GM23248 (cell line): Measurements from ENCODE around the gene KREMEN1. TPM values are rescaled to one million over a fixed set of nuclear protein-coding genes. Genes with fewer than 3 reads are reported as not detected.
"Not testable (repeated sequence)": the region's sequence is repeated elsewhere in the genome, so short reads cannot be mapped to it uniquely, and the experiment has no call there.

Experiments
- DNase-seq: peaks from one replicate; pipeline ENCODE4 v3.0.0-alpha.2; 2015
- H2AFZ ChIP-seq: fragments of 200-600 bp; sonication (generic); 2 replicates; pipeline ENCODE4 v1.6.1; 2016; ENCODE audit warnings: antibody characterized with exemption
- H3F3A ChIP-seq: fragments of 200-600 bp; sonication (generic); 2 replicates; pipeline ENCODE4 v1.6.1; 2016; ENCODE audit warnings: mild to moderate bottlenecking, antibody characterized with exemption, mixed run types; ENCODE audit not compliant: insufficient read depth
- H3K27ac ChIP-seq: fragments of 200-600 bp; sonication (generic); 2 replicates; pipeline ENCODE4 v1.5.1; 2016; ENCODE audit warnings: mild to moderate bottlenecking
- H3K27me3 ChIP-seq: fragments of 200-600 bp; sonication (generic); replicated peaks from 2 replicates; pipeline ENCODE4 v1.6.1; 2016; ENCODE audit warnings: mild to moderate bottlenecking; ENCODE audit not compliant: insufficient read depth
- H3K36me3 ChIP-seq: fragments of 200-600 bp; sonication (generic); 2 replicates; pipeline ENCODE4 v1.6.1; 2016; ENCODE audit warnings: low read depth, mild to moderate bottlenecking
- H3K4me1 ChIP-seq: fragments of 200-600 bp; sonication (generic); 2 replicates; pipeline ENCODE4 v1.6.1; 2016; ENCODE audit warnings: mild to moderate bottlenecking; ENCODE audit not compliant: insufficient read depth
- H3K4me2 ChIP-seq: fragments of 200-600 bp; sonication (generic); one replicate; pipeline ENCODE4 v1.6.1; 2016; ENCODE audit warnings: mild to moderate bottlenecking; ENCODE audit not compliant: unreplicated experiment
- H3K4me3 ChIP-seq: fragments of 200-600 bp; sonication (generic); 2 replicates; pipeline ENCODE4 v1.5.1; 2016; ENCODE audit warnings: mild to moderate bottlenecking
- H3K79me2 ChIP-seq: fragments of 200-600 bp; sonication (generic); 2 replicates; pipeline ENCODE4 v1.6.1; 2016; ENCODE audit warnings: mild to moderate bottlenecking; ENCODE audit not compliant: insufficient read depth
- H3K9ac ChIP-seq: fragments of 200-600 bp; sonication (generic); 2 replicates; pipeline ENCODE4 v1.6.1; 2016; ENCODE audit warnings: mild to moderate bottlenecking
- H3K9me2 ChIP-seq: fragments of 200-600 bp; sonication (generic); 2 replicates; pipeline ENCODE4 v1.6.1; 2016; ENCODE audit warnings: mixed run types, mild to moderate bottlenecking, moderate library complexity; ENCODE audit not compliant: insufficient read depth
- H3K9me3 ChIP-seq: fragments of 200-600 bp; sonication (generic); one replicate; pipeline ENCODE4 v1.6.1; 2017; ENCODE audit warnings: low read depth
- H4K20me1 ChIP-seq: fragments of 200-600 bp; sonication (generic); 2 replicates; pipeline ENCODE4 v1.6.0; 2016; ENCODE audit not compliant: insufficient read depth
- EZH2 ChIP-seq: fragments of 200-600 bp; sonication (generic); IDR thresholded peaks from 2 replicates; pipeline ENCODE4 v1.6.1; 2018; ENCODE audit warnings: antibody characterized with exemption, mild to moderate bottlenecking; ENCODE audit not compliant: insufficient read depth, poor library complexity, severe bottlenecking
- EZH2phosphoT487 ChIP-seq: fragments of 200-600 bp; sonication (generic); IDR thresholded peaks from 2 replicates; pipeline ENCODE4 v1.6.1; 2018; ENCODE audit warnings: antibody characterized with exemption, moderate library complexity, mild to moderate bottlenecking, low read depth; ENCODE audit not compliant: insufficient read depth
- WGBS, 2 experiments: methylation state at CpG; one replicate each; pipeline ENCODE4 v1.1.6; 2015 to 2017; ENCODE audit warnings: low lambda C conversion rate in 2 of 2, low coverage in 1 of 2; ENCODE audit errors: missing lambda C conversion rate in 2 of 2; 5-methylcytosine and 5-hydroxymethylcytosine counted together
- in situ Hi-C: fragments of 300-500 bp; cut with MboI; formaldehyde crosslinking; loops from 2 replicates; pipeline ENCODE4 v1.15.0; 2020
- polyA plus RNA-seq: library from polyadenylated mRNA; unstranded; fragments of >200 nt; fragmentation: Nextera tagmentation; extraction: Ambion mirVana; gene quantifications from 2 replicates; pipeline ENCODE4 v1.2.1, GENCODE V29; 2016
- total RNA-seq: library from RNA; depleted of rRNA; stranded (reverse); fragments of >200 nt; shearing (Covaris generic); gene quantifications from 2 replicates; pipeline ENCODE4 v1.2.3, GENCODE V29; 2014

Gene KREMEN1
- total and polyA plus RNA-seq, 2 experiments from 2014 or later = 4.3 to 4.4 TPM

DNA sequence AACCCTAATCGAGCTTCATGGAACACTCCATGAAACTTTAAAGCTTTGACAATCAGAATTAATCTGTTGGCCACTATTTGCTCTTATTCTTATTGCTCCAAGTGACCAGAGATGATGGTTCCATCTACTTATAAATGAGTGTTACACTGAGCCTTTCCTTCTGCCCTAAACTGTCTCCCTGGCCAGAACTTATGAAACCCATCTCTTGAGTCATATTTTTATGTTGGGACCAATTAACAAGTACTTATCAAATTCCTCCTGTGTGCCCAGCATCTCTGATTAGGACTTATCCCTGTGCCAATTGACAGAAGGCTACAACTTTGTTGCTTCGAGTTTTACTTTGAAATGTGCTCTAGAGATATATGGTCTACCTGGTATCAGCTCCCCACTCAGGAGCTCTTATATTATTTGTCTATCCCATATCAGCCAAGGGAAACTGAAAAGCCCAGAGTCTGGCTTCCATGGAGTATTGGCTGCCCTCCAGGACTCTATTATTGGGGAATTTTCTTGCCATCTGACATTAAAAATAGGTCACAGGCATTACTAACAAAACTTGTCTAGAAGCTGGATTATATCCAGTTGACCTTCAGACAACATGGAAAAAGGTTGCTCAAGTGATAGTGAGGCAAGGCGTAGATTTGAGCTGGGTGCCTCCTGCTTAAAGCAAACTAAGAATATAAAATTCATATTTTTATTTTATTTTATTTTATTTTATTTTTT is 8.8 kb downstream of the KREMEN1 start:
- in situ Hi-C loops = no loop called here

DNA sequence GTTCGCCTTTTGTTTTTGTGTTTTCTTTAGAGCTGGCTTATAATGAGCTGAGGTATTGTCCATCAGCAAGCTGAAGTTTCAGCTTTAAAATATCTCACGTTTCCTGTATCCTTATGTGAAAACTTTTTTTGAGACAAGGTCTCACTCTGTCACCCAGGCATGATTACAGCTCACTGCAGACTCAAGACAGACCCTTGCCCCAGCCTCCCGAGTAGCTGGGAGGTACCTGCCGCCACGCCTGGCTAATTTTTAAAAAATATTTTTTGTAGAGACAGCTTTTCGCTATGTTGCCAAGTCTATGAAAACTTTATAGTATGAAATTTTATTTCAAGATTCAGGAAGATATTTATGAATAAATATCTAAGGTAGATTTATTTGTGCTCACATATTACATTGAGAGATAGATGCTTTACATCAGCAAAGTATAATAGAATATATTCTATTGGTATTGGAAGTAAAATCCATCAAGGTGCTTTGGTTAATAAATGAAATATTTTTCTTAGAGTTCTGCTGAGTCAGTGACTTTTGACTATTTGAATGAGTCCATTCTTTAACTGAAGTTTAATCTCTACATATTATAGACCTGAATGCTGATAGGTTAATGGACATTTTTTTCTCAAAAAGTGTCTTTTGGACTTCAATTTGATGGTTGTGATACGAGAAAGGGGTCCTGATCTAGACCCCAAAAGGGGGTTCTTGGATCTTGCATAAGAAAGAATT is 10.2 kb downstream of the KREMEN1 start:
- H3K9ac ChIP-seq = no peak overlapping the region
- H3K4me1 ChIP-seq = 0 out of 2 replicates have a peak, but pooled peaks cover 9% of the 10 kb centered on the region
- no peaks in the 10 kb centered on the region for H3K36me3 ChIP-seq
- no peaks in the 10 kb centered on the region for H3K9me3 ChIP-seq
- DNase-seq = no peak
- H4K20me1 ChIP-seq = no peaks in the 10 kb centered on the region
- H3K79me2 ChIP-seq = no peaks in the 10 kb centered on the region
- TF ChIP-seq EZH2 (no peak), EZH2phosphoT487 (no peak)
- 86 to 89% methylated on average over 7 of the region's 7 CpGs for WGBS, 2 experiments
- H3K27ac ChIP-seq = no peak overlapping the region
- no peak overlapping the region for H3K4me2 ChIP-seq
- no peaks in the 10 kb centered on the region for H3K27me3 ChIP-seq
- no peaks in the 10 kb centered on the region for H3K9me2 ChIP-seq
- H3F3A ChIP-seq = no peaks in the 10 kb centered on the region
- H3K4me3 ChIP-seq = no peak overlapping the region
- in situ Hi-C loops = no loop called here
- no peak overlapping the region for H2AFZ ChIP-seq

More for the DNA sequence above, 8.8 kb downstream of the KREMEN1 start:
- H3K36me3 ChIP-seq = no peaks in the 10 kb centered on the region
- 0 out of 2 replicates have a peak, but pooled peaks cover 9% of the 10 kb centered on the region for H3K4me1 ChIP-seq
- no peak overlapping the region for H2AFZ ChIP-seq
- H3K9me3 ChIP-seq = no peaks in the 10 kb centered on the region
- H3K4me3 ChIP-seq = no peak overlapping the region
- no peak for DNase-seq
- WGBS, 2 experiments = 47 to 51% methylated on average over 3 of the region's 3 CpGs
- H3K9me2 ChIP-seq = no peaks in the 10 kb centered on the region
- H4K20me1 ChIP-seq = no peaks in the 10 kb centered on the region
- H3K4me2 ChIP-seq = no peak overlapping the region
- TF ChIP-seq EZH2phosphoT487 (no peak), EZH2 (no peak)
- H3K9ac ChIP-seq = no peak overlapping the region
- no peak overlapping the region for H3K27ac ChIP-seq
- no peaks in the 10 kb centered on the region for H3F3A ChIP-seq
- no peaks in the 10 kb centered on the region for H3K79me2 ChIP-seq
- no peaks in the 10 kb centered on the region for H3K27me3 ChIP-seq

DNA sequence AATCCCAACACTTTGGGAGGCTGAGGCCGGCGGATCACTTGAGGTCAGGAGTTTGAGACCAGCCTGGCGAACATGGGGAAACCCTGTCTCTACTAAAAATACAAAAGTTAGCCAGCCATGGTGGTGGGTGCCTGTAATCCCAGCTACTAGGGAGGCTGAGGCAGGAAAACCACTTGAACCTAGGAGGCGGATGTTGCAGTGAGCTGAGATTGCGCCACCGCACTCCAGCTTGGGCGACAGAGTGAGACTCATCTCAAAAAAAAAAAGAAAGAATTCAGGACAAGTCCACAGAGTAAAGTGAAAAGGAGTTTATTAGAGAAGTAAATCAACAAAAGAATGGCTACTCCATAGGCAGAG is 10.7 kb downstream of the KREMEN1 start:
- H3K9me3 ChIP-seq, in situ Hi-C loops: not testable (repeated sequence)
- WGBS, 2 experiments = 94 to 95% methylated on average over 7 of the region's 7 CpGs

DNA sequence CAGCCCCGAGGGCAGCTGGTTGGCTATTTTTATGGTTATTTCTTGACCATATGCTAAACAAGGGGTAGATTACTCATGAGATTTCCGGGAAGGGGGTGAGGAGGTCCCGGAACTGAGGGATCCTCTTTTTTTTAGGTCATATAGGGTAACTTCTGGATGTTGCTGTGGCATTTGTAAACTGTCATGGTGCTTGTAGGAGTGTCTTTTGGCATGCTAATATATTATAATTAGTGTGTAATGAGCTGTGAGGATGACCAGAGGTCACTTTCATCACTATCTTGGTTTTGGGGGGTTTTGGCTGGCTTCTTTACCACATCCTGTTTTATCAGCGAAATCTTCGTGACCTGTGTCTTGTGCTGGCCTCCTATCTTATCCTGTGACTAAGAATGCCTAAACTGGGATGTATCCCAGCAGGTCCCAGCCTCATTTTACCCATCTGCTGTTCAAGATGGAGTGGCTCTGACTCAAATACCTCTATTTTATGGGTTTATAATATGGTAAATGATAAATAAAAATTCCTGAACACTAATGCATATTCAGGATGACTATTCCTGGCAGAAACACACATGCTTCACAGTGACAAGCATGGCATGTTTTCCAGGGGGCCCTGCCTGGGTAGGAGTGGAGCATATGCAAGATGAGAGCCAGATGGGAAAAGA is 11.2 kb downstream of the KREMEN1 start:
- Histone ChIP-seq H3K9me3 (no peaks in the 10 kb centered on the region), H4K20me1 (no peaks in the 10 kb centered on the region), H3K27me3 (no peaks in the 10 kb centered on the region), H3K4me2 (no peak overlapping the region), H3K9ac (no peak overlapping the region), H2AFZ (no peak overlapping the region), H3K4me3 (no peak overlapping the region), H3K27ac (no peak overlapping the region), H3F3A (no peaks in the 10 kb centered on the region), H3K4me1 (0 out of 2 replicates have a peak, but pooled peaks cover 9% of the 10 kb centered on the region), H3K36me3 (no peaks in the 10 kb centered on the region), H3K9me2 (no peaks in the 10 kb centered on the region), H3K79me2 (no peaks in the 10 kb centered on the region)
- 37 to 43% methylated on average over 5 of the region's 5 CpGs for WGBS, 2 experiments
- DNase-seq = no peak
- TF ChIP-seq EZH2phosphoT487 (no peak), EZH2 (no peak)
- in situ Hi-C loops = no loop called here

More for the DNA sequence above, 10.7 kb downstream of the KREMEN1 start:
- H2AFZ ChIP-seq, H3K4me3 ChIP-seq, H3K4me2 ChIP-seq, H3K36me3 ChIP-seq, H3F3A ChIP-seq, H4K20me1 ChIP-seq, H3K79me2 ChIP-seq, H3K27me3 ChIP-seq, H3K4me1 ChIP-seq, H3K27ac ChIP-seq, H3K9ac ChIP-seq, DNase-seq, H3K9me2 ChIP-seq: not testable (repeated sequence)
